H9 (cell line): ENCODE measurements around the gene FFAR1. TPM values are rescaled to one million over a fixed set of nuclear protein-coding genes. Genes with fewer than 3 reads are reported as not detected.

Experiments used
- DNase-seq: peaks from one replicate; pipeline ENCODE4 v3.0.0-alpha.2; 2017
- H2AFZ ChIP-seq: one replicate; pipeline ENCODE4 v1.6.1; 2013; ENCODE audit warnings: mild to moderate bottlenecking, low read length, control low read depth, moderate library complexity
- H2AK5ac ChIP-seq: 2 replicates; pipeline ENCODE4 v1.6.1; 2013; ENCODE audit warnings: low read length, control low read depth, mixed read lengths; ENCODE audit not compliant: insufficient read length
- H2BK120ac ChIP-seq: one replicate; pipeline ENCODE4 v1.6.1; 2013; ENCODE audit warnings: low read depth, mild to moderate bottlenecking, low read length, control low read depth, inconsistent platforms; ENCODE audit not compliant: poor library complexity, severe bottlenecking
- H2BK12ac ChIP-seq: 2 replicates; pipeline ENCODE4 v1.6.1; 2013; ENCODE audit warnings: low read length, control low read depth, mixed read lengths, low read depth; ENCODE audit not compliant: insufficient read length
- H2BK15ac ChIP-seq: 2 replicates; pipeline ENCODE4 v1.6.1; 2013; ENCODE audit warnings: low read depth, low read length, control low read depth
- H2BK20ac ChIP-seq: one replicate; pipeline ENCODE4 v1.6.1; 2013; ENCODE audit warnings: low read depth, mild to moderate bottlenecking, low read length, control low read depth, inconsistent platforms; ENCODE audit not compliant: poor library complexity, severe bottlenecking
- H2BK5ac ChIP-seq: 2 replicates; pipeline ENCODE4 v1.6.1; 2013; ENCODE audit warnings: low read length, control low read depth, mixed read lengths; ENCODE audit not compliant: insufficient read length
- H3K14ac ChIP-seq: 2 replicates; pipeline ENCODE4 v1.6.1; 2013; ENCODE audit warnings: low read length, control low read depth; ENCODE audit not compliant: insufficient read depth
- H3K18ac ChIP-seq: 2 replicates; pipeline ENCODE4 v1.6.1; 2013; ENCODE audit warnings: low read depth, mild to moderate bottlenecking, mixed read lengths, low read length, control low read depth; ENCODE audit not compliant: insufficient read length
- H3K23ac ChIP-seq: 2 replicates; pipeline ENCODE4 v1.6.1; 2013; ENCODE audit warnings: low read length, control low read depth, mixed read lengths, low read depth; ENCODE audit not compliant: insufficient read length
- H3K23me2 ChIP-seq: 2 replicates; pipeline ENCODE4 v1.6.1; 2013; ENCODE audit warnings: low read depth, mild to moderate bottlenecking, mixed read lengths, low read length, control low read depth; ENCODE audit not compliant: insufficient read length, poor library complexity, severe bottlenecking
- H3K27ac ChIP-seq: 2 replicates; pipeline ENCODE4 v1.5.1; 2013; ENCODE audit warnings: low read length, control low read depth, mixed read lengths, low read depth; ENCODE audit not compliant: insufficient read length
- H3K27me3 ChIP-seq: 2 replicates; pipeline ENCODE4 v1.6.1; 2013; ENCODE audit warnings: low read length, control low read depth, inconsistent platforms; ENCODE audit not compliant: insufficient read depth
- H3K4ac ChIP-seq: 2 replicates; pipeline ENCODE4 v1.6.1; 2013; ENCODE audit warnings: low read depth, mild to moderate bottlenecking, control low read depth, inconsistent platforms, low read length, moderate library complexity
- H3K4me1 ChIP-seq: 2 replicates; pipeline ENCODE4 v1.6.1; 2013; ENCODE audit warnings: low read length, control low read depth, inconsistent platforms; ENCODE audit not compliant: insufficient read depth
- H3K4me2 ChIP-seq: 2 replicates; pipeline ENCODE4 v1.6.1; 2013; ENCODE audit warnings: low read length, control low read depth, mixed read lengths; ENCODE audit not compliant: insufficient read length, insufficient read depth
- H3K56ac ChIP-seq: 2 replicates; pipeline ENCODE4 v1.6.1; 2013; ENCODE audit warnings: low read depth, mild to moderate bottlenecking, mixed read lengths, low read length, control low read depth; ENCODE audit not compliant: insufficient read length
- H3K79me1 ChIP-seq: 2 replicates; pipeline ENCODE4 v1.6.1; 2013; ENCODE audit warnings: low read depth, mild to moderate bottlenecking, moderate library complexity, low read length, control low read depth, inconsistent platforms; ENCODE audit not compliant: insufficient read depth, poor library complexity, severe bottlenecking
- H3K79me2 ChIP-seq: 2 replicates; pipeline ENCODE4 v1.6.1; 2013; ENCODE audit warnings: low read length, control low read depth, inconsistent platforms; ENCODE audit not compliant: insufficient read depth
- H3K9ac ChIP-seq: 2 replicates; pipeline ENCODE4 v1.6.1; 2013; ENCODE audit warnings: low read length, control low read depth, mixed read lengths; ENCODE audit not compliant: insufficient read length; ENCODE audit errors: extremely low read depth
- H3K9me3 ChIP-seq: one replicate; pipeline ENCODE4 v1.6.1; 2013; ENCODE audit warnings: low read depth, low read length, inconsistent platforms; ENCODE audit not compliant: control insufficient read depth
- H3T11ph ChIP-seq: one replicate; pipeline ENCODE4 v1.6.1; 2013; ENCODE audit warnings: mild to moderate bottlenecking, low read length, control low read depth, inconsistent platforms
- H4K20me1 ChIP-seq: one replicate; pipeline ENCODE4 v1.6.1; 2013; ENCODE audit not compliant: control insufficient read depth, insufficient read length, insufficient read depth
- H4K5ac ChIP-seq: 2 replicates; pipeline ENCODE4 v1.6.1; 2013; ENCODE audit warnings: low read depth, mild to moderate bottlenecking, mixed read lengths, low read length, control low read depth; ENCODE audit not compliant: insufficient read length
- H4K8ac ChIP-seq: replicated peaks from 2 replicates; pipeline ENCODE4 v1.6.1; 2013; ENCODE audit warnings: low read length, control low read depth, mixed read lengths, low read depth; ENCODE audit not compliant: insufficient read length
- H4K91ac ChIP-seq: 2 replicates; pipeline ENCODE4 v1.6.1; 2013; ENCODE audit warnings: low read depth, mild to moderate bottlenecking, moderate library complexity, mixed read lengths, low read length, control low read depth; ENCODE audit not compliant: insufficient read length
- H3K27ac Mint-ChIP-seq, 3 experiments: 2 replicates in 2 of 3; 3 replicates in 1 of 3; pipeline ENCODE4 v1.8.0; 2020 to 2021; ENCODE audit warnings: mixed read lengths in 3 of 3, mild to moderate bottlenecking in 1 of 3, moderate library complexity in 1 of 3
- H3K27me3 Mint-ChIP-seq: 2 replicates; pipeline ENCODE4 v1.8.0; 2021; ENCODE audit warnings: low read depth, mild to moderate bottlenecking, moderate library complexity, mixed read lengths
- H3K36me3 Mint-ChIP-seq, 3 experiments: 2 replicates in 2 of 3; 3 replicates in 1 of 3; pipeline ENCODE4 v1.8.0; 2020 to 2021; ENCODE audit warnings: low read depth in 3 of 3, mixed read lengths in 3 of 3; ENCODE audit not compliant: insufficient read depth in 1 of 3
- H3K4me1 Mint-ChIP-seq, 2 experiments: 2 replicates each; pipeline ENCODE4 v1.8.0; 2020; ENCODE audit warnings: mixed read lengths in 2 of 2
- H3K4me3 Mint-ChIP-seq, 2 experiments: 2 replicates in 1 of 2; 3 replicates in 1 of 2; pipeline ENCODE4 v1.8.0; 2020 to 2021; ENCODE audit warnings: mild to moderate bottlenecking in 2 of 2, mixed read lengths in 2 of 2, moderate library complexity in 1 of 2
- H3K9me3 Mint-ChIP-seq, 2 experiments: 2 replicates in 1 of 2; 3 replicates in 1 of 2; pipeline ENCODE4 v1.8.0; 2020; ENCODE audit warnings: mild to moderate bottlenecking in 2 of 2, mixed read lengths in 2 of 2, moderate library complexity in 1 of 2
- CTCF ChIP-seq: fragments of 200-600 bp; sonication (generic); conservative IDR thresholded peaks from 3 replicates; pipeline ENCODE4 v1.8.0; 2021; ENCODE audit warnings: antibody characterized with exemption, mild to moderate bottlenecking
- WGBS: extraction: QIAGEN DNeasy Blood & Tissue Kit; methylation state at CpG from one replicate; pipeline ENCODE4 v1.1.7; 2013; ENCODE audit warnings: missing lambda C conversion rate, low lambda C conversion rate, mixed read lengths; ENCODE audit not compliant: insufficient read length; ENCODE audit errors: extremely low coverage; 5-methylcytosine and 5-hydroxymethylcytosine counted together
- total RNA-seq: library from RNA; stranded (reverse); gene quantifications from 2 replicates; pipeline ENCODE4 v1.2.1, GENCODE V29; 2021

Gene FFAR1
- total RNA-seq, 1 experiment from 2014 or later: not detected

- WGBS: no CpG with 5 or more reads among the region's 8 CpGs
- peaks cover 29% of the 10 kb centered on the region for H3K27me3 Mint-ChIP-seq
- Histone ChIP-seq H2BK20ac (no peak within 1 kb of the TSS), H3K79me2 (no peaks in the 10 kb centered on the region), H3K23ac (no peak within 1 kb of the TSS), H2BK120ac (no peak within 1 kb of the TSS), H3K14ac (no peak within 1 kb of the TSS), H3K56ac (no peak within 1 kb of the TSS), H4K8ac (no peak within 1 kb of the TSS), H4K91ac (no peak within 1 kb of the TSS), H3K4me1 (no peaks in the 10 kb centered on the region), H2BK12ac (no peak within 1 kb of the TSS), H3K27ac (no peak within 1 kb of the TSS), H4K5ac (no peak within 1 kb of the TSS), H3K27me3 (no peaks in the 10 kb centered on the region), H2BK5ac (no peak within 1 kb of the TSS), H2AFZ (no peak within 1 kb of the TSS), H3K4me2 (no peak within 1 kb of the TSS), H3K4ac (no peak within 1 kb of the TSS), H3T11ph (no peak within 1 kb of the TSS), H3K23me2 (no peaks in the 10 kb centered on the region), H3K79me1 (no peaks in the 10 kb centered on the region), H3K18ac (no peak within 1 kb of the TSS), H3K9ac (no peak within 1 kb of the TSS), H3K9me3 (no peaks in the 10 kb centered on the region), H2BK15ac (no peak within 1 kb of the TSS), H4K20me1 (no peaks in the 10 kb centered on the region), H2AK5ac (no peak within 1 kb of the TSS)
- H3K4me3 Mint-ChIP-seq: no peak within 1 kb of the TSS
- H3K9me3 Mint-ChIP-seq: no peaks in the 10 kb centered on the region; a peak in 2 of 5 replicates
- H3K36me3 Mint-ChIP-seq: no peaks in the 10 kb centered on the region
- H3K4me1 Mint-ChIP-seq: peaks cover 7 to 8% of the 10 kb centered on the region in 2 experiments
- H3K27ac Mint-ChIP-seq: no peak within 1 kb of the TSS
- DNase-seq: no peak
- TF ChIP-seq CTCF: no peak
Observed at GRCh38 chr19:35370722-35371121, 23.0 kb downstream of the FFAR1 start, which contains the start of gene GPR42. Gene GPR42, plus strand, starts transcription at chr19:35371068. Its CDS starts 292 bp downstream, at chr19:35371360.
